Endodermal cell (in vitro differentiated cells): ENCODE data around the gene CYSTM1. TPM values are rescaled to one million over a fixed set of nuclear protein-coding genes. Genes with fewer than 3 reads are reported as not detected.

Source experiments
- DNase-seq: peaks from one replicate; pipeline ENCODE4 v3.0.0-alpha.2; 2017
- H3K27ac ChIP-seq: 2 replicates; pipeline ENCODE4 v1.5.1; 2013; ENCODE audit warnings: mild to moderate bottlenecking, low read depth, low read length, moderate library complexity
- H3K27me3 ChIP-seq: 2 replicates; pipeline ENCODE4 v1.6.1; 2013; ENCODE audit warnings: mild to moderate bottlenecking, low read length, moderate library complexity; ENCODE audit not compliant: insufficient read depth, control insufficient read depth, poor library complexity, severe bottlenecking
- H3K36me3 ChIP-seq: 2 replicates; pipeline ENCODE4 v1.7.0; 2013; ENCODE audit warnings: mild to moderate bottlenecking, low read length, moderate library complexity; ENCODE audit not compliant: control insufficient read depth, insufficient read depth
- H3K4me1 ChIP-seq: one replicate; pipeline ENCODE4 v1.7.0; 2013; ENCODE audit warnings: low read length; ENCODE audit not compliant: control insufficient read depth, insufficient read depth
- H3K4me3 ChIP-seq: 2 replicates; pipeline ENCODE4 v1.5.1; 2013; ENCODE audit warnings: mild to moderate bottlenecking, low read length, moderate library complexity
- H3K9ac ChIP-seq: 2 replicates; pipeline ENCODE4 v1.6.1; 2013; ENCODE audit warnings: mild to moderate bottlenecking, low read length, moderate library complexity; ENCODE audit not compliant: poor library complexity, severe bottlenecking; ENCODE audit errors: extremely low read depth
- H3K9me3 ChIP-seq: 2 replicates; pipeline ENCODE4 v1.6.1; 2013; ENCODE audit warnings: mild to moderate bottlenecking, low read length, moderate library complexity; ENCODE audit not compliant: control insufficient read depth
- H3K27ac Mint-ChIP-seq: 2 replicates; pipeline ENCODE4 v1.8.0; 2020; ENCODE audit warnings: mixed read lengths
- H3K27me3 Mint-ChIP-seq: 2 replicates; pipeline ENCODE4 v1.8.0; 2021; ENCODE audit warnings: mild to moderate bottlenecking, mixed read lengths; ENCODE audit not compliant: insufficient read depth
- H3K36me3 Mint-ChIP-seq: 2 replicates; pipeline ENCODE4 v1.8.0; 2020; ENCODE audit warnings: low read depth, mixed read lengths
- H3K4me1 Mint-ChIP-seq: 2 replicates; pipeline ENCODE4 v1.8.0; 2020; ENCODE audit warnings: mixed read lengths
- H3K4me3 Mint-ChIP-seq: 2 replicates; pipeline ENCODE4 v1.8.0; 2020; ENCODE audit warnings: mild to moderate bottlenecking, moderate library complexity, mixed read lengths
- H3K9me3 Mint-ChIP-seq: 2 replicates; pipeline ENCODE4 v1.8.0; 2020; ENCODE audit warnings: mild to moderate bottlenecking, mixed read lengths
- WGBS, 2 experiments: methylation state at CpG; one replicate each; pipeline versions ENCODE4 v1.1.5 to v1.1.7; 2013; ENCODE audit warnings: missing lambda C conversion rate in 2 of 2, mixed read lengths in 1 of 2; ENCODE audit not compliant: insufficient coverage in 1 of 2, insufficient read length in 1 of 2; 5-methylcytosine and 5-hydroxymethylcytosine counted together
- total RNA-seq, 2 donors: library from RNA; stranded (reverse); fragmentation: NEBNext Ultra II Directional in 1 of 2; extraction: Animal tissue kit (Norgen Biotek cat#: 25700) in 1 of 2; gene quantifications; 2 replicates in 1 of 2; 3 replicates in 1 of 2; pipeline ENCODE4 v1.2.1, GENCODE V29; 2021
- TF ChIP-seq, protein P1 (sequence below): fragments of 200-600 bp; sonication (generic); conservative IDR thresholded peaks from 2 replicates; pipeline ENCODE4 v1.5.0; 2021; ENCODE audit warnings: antibody characterized with exemption, mild to moderate bottlenecking

Gene CYSTM1
- total RNA-seq, 2 donors from 2014 or later = 30.7 to 38.1 TPM

- H3K4me1 Mint-ChIP-seq = peaks cover 12% of the 10 kb centered on the region
- H3K27me3 Mint-ChIP-seq = peaks cover 17% of the 10 kb centered on the region
- DNase-seq = no peak
- TF ChIP-seq, protein P1, sequence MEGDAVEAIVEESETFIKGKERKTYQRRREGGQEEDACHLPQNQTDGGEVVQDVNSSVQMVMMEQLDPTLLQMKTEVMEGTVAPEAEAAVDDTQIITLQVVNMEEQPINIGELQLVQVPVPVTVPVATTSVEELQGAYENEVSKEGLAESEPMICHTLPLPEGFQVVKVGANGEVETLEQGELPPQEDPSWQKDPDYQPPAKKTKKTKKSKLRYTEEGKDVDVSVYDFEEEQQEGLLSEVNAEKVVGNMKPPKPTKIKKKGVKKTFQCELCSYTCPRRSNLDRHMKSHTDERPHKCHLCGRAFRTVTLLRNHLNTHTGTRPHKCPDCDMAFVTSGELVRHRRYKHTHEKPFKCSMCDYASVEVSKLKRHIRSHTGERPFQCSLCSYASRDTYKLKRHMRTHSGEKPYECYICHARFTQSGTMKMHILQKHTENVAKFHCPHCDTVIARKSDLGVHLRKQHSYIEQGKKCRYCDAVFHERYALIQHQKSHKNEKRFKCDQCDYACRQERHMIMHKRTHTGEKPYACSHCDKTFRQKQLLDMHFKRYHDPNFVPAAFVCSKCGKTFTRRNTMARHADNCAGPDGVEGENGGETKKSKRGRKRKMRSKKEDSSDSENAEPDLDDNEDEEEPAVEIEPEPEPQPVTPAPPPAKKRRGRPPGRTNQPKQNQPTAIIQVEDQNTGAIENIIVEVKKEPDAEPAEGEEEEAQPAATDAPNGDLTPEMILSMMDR = no peak
- Histone ChIP-seq H3K4me1 (peaks cover 7% of the 10 kb centered on the region), H3K36me3 (no peaks in the 10 kb centered on the region), H3K27me3 (peaks cover 13% of the 10 kb centered on the region), H3K9ac (no peak overlapping the region), H3K27ac (no peak overlapping the region), H3K9me3 (no peaks in the 10 kb centered on the region), H3K4me3 (no peak overlapping the region)
- H3K36me3 Mint-ChIP-seq = no peaks in the 10 kb centered on the region
- no peak overlapping the region for H3K27ac Mint-ChIP-seq
- H3K9me3 Mint-ChIP-seq = no peaks in the 10 kb centered on the region
- no peak overlapping the region for H3K4me3 Mint-ChIP-seq
These were observed 8.1 kb upstream of the CYSTM1 start for GRCh38 chr5:140166911-140167310.

GRCh38 chr5:140168371-140168770, 6.6 kb upstream of the CYSTM1 start:
- Histone ChIP-seq H3K9ac (no peak overlapping the region), H3K4me1 (peaks cover 7% of the 10 kb centered on the region), H3K27ac (no peak overlapping the region), H3K4me3 (no peak overlapping the region), H3K36me3 (no peaks in the 10 kb centered on the region), H3K27me3 (peaks cover 25% of the 10 kb centered on the region), H3K9me3 (no peaks in the 10 kb centered on the region)
- Mint-ChIP-seq H3K27ac (no peak overlapping the region), H3K4me1 (peaks cover 15% of the 10 kb centered on the region), H3K4me3 (no peak overlapping the region), H3K36me3 (no peaks in the 10 kb centered on the region), H3K27me3 (peaks cover 20% of the 10 kb centered on the region), H3K9me3 (no peaks in the 10 kb centered on the region)
- WGBS, 2 experiments = 92 to 100% methylated on average over 1 to 2 of the region's 2 CpGs
- no peak for DNase-seq
- TF ChIP-seq, protein P1 = no peak

DNA sequence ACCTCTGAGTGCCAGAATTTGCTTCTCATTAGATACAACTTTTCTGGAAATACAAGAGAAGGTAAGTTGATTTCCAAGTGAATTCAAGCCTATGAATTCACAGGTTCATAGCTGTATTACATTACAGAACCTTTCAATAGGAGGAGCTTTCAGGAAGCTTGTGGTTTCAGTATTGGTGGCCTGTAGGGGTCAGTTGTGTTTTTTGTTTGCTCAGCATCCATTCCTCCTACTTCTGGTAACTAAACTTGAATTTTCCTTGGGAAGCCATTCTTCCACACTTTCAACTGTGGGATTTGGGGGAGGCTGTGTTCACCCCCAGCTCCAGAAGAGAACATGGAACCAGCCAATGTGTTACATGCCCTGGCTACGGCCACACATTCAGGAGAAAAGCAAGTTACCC, 5.6 kb upstream of the CYSTM1 start:
- Mint-ChIP-seq H3K27ac (no peak overlapping the region), H3K4me3 (no peak overlapping the region), H3K9me3 (no peaks in the 10 kb centered on the region), H3K36me3 (no peaks in the 10 kb centered on the region), H3K4me1 (peaks cover 24% of the 10 kb centered on the region), H3K27me3 (peaks cover 24% of the 10 kb centered on the region)
- Histone ChIP-seq H3K4me3 (no peak overlapping the region), H3K9me3 (no peaks in the 10 kb centered on the region), H3K9ac (no peak overlapping the region), H3K27me3 (peaks cover 25% of the 10 kb centered on the region), H3K27ac (no peak overlapping the region), H3K36me3 (no peaks in the 10 kb centered on the region), H3K4me1 (peaks cover 8% of the 10 kb centered on the region)
- TF ChIP-seq, protein P1 = peak; percentile 51
- no peak for DNase-seq
- WGBS, 2 experiments = 93% methylated on average over 1 of the region's 1 CpG; no CpG with 5 or more reads in 1 of the 2 experiments
